GM12874 (cell line): ENCODE measurements around the gene ITSN1.

Source experiments
- TF ChIP-seq, protein P1 (sequence below): IDR thresholded peaks from 2 replicates; pipeline ENCODE4 v1.5.1; 2011; ENCODE audit warnings: low read depth, mild to moderate bottlenecking, control low read depth, low read length, moderate library complexity; ENCODE audit not compliant: insufficient read depth

ITSN1 gene

DNA sequence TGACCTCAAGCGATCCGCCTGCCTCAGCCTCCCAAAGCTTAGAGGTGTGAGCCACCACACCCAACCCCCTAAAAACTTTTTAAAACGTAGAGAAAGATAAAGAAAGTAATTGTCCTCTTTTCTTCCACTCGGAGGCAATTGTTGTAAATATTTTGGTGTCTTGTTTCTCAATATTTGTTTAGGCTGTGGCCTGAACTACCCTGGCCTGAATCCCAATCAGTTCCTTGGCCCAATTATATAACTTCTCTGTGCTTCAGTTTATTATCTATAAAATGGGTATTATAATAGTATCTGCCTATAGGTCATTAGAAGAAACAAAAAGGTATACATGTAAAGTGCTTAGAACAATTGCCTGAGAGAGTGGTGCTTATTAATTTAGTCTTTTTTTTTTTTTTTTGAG, 275.1 kb downstream of the ITSN1 start:
- TF ChIP-seq, protein P1, sequence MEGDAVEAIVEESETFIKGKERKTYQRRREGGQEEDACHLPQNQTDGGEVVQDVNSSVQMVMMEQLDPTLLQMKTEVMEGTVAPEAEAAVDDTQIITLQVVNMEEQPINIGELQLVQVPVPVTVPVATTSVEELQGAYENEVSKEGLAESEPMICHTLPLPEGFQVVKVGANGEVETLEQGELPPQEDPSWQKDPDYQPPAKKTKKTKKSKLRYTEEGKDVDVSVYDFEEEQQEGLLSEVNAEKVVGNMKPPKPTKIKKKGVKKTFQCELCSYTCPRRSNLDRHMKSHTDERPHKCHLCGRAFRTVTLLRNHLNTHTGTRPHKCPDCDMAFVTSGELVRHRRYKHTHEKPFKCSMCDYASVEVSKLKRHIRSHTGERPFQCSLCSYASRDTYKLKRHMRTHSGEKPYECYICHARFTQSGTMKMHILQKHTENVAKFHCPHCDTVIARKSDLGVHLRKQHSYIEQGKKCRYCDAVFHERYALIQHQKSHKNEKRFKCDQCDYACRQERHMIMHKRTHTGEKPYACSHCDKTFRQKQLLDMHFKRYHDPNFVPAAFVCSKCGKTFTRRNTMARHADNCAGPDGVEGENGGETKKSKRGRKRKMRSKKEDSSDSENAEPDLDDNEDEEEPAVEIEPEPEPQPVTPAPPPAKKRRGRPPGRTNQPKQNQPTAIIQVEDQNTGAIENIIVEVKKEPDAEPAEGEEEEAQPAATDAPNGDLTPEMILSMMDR, result no peak

- TF ChIP-seq, protein P1, result peak; percentile 79
These were observed 281.9 kb downstream of the ITSN1 start for GRCh38 chr21:33924079-33924765.

DNA sequence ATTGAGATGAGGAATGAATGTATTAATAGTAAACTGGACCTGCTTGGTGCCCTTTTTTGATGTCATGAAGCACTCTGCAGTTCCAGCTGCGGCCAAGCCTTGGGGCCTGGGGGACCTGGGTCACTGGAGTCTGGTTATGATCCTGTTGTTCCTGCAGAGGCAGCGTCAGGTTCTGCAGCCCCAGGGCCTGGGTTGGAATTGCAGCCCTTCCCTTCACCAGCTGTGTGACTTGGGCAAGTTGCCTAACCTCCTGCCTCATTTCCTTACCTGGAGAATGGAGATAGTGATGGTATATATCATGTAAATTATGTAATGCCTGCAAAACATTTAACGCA, 282.4 kb downstream of the ITSN1 start:
- TF ChIP-seq, protein P1, result no peak

GRCh38 chr21:33931799-33932390, 289.6 kb downstream of the ITSN1 start:
- TF ChIP-seq, protein P1, result no peak

- TF ChIP-seq, protein P1, result no peak
These were observed 290.4 kb downstream of the ITSN1 start for GRCh38 chr21:33932731-33933130.

DNA sequence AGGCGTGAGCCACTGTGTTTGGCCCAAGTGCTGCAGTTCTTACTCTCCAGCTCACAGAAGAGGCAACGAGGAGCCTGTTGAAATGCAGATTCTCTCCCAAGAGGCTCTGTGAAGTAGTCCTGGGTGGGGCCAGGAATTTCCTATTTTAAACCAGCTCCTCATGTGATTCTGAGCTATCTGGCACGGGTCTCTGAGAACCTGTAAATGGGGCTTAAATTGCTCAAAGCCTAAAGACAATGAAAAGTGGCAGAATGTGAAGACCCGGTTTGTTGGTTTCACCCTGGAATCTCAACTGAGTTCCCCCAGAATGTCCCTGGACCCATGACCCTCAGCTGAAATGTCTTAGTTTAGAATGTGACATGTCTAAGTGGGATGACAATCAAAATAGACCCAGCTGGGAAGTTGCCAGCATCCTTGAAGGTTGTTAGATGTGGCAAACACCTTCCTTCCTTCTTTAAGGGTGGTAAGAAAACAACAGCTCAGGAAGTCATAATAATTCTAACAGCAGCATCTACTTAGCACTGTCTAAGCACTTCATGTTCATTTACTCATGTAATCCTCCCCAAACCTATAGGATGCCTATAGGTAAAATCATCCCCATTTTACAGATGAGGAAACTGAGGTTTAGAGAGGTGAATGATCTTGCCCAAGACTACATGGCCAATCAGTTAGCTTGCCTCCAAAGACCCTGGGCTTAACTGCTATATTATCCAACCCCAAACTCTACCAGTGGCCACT, 294.2 kb downstream of the ITSN1 start:
- TF ChIP-seq, protein P1, result no peak

- TF ChIP-seq, protein P1, result no peak
These were observed 294.8 kb downstream of the ITSN1 start for GRCh38 chr21:33937146-33937545.
